ENCODE results near the gene SHLD1.
"Not testable (repeated sequence)": the region's sequence is repeated elsewhere in the genome, so short reads cannot be mapped to it uniquely, and the experiment has no call there.

The SHLD1 gene

DNA sequence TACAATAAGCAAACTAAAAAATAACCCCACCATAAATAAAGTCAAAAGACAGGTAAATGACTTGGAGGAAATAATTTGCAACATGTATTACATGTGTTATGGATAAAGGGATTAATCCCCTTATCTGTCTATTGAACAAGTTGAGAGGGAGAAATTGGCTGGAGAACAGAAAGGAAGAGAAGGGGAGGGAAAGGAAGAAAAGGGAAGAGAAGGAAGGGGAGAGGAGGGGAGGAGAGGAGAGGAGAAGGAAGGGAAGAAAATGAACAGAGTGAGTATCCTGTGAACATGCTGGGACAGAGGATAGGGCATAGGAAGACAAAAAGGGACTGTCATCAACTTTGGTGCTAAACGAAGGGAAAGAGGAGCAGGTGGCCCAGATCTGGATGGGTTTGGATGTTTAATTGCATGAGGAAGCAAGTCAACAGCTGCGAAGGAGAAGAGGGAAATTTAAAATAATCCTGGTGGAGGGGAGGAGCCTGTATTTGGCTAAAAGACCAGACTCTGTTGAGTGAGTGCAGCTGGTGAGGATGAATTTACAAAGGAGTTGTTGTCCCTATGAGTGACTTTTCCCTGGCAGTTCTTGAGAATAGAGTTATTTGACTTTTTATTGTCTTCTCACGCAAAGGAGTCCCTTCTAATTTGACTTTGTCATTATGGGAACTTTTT, 14.2 kb upstream of the SHLD1 start:
- no peak for DNase-seq (ENCODE audit: low read depth in 2 of 2)

DNA sequence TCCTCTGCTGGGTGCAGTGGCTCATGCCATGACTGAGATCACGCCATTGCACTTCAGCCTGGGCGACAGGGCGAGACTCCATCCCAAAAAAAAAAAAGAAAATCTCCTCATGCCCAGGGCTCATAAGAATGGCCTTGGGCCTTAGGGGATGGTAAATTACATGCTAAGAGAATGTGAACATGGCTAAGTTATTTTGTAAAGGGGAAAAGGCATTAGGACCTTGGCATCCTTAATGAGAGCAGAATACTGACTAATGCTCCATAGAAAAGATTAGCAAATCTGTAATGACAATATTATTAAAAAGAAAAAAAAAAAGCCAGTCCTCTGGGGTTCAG, 12.6 kb upstream of the SHLD1 start:
- DNase-seq (ENCODE audit: low read depth in 2 of 2), result no peak

DNA sequence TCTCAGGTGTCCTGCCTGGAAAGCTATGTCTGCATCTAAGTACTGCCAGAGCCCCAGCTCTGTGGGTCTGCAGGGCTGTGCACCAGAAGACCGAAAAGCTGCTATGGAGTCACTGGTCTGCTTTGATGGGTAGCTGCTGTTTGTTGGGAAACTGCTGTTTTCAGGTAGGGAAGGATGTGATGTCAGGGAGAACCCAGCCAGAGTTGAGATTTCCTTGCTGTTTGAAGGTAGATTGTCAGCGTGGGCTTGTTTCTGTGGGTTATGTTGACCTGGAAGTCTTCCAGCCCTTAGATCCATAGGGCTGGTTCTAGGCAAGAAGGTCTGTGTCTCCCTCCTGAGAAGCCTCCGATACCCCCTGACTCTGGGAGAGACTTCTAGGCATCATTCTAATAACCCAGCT, 12.2 kb upstream of the SHLD1 start:
- DNase-seq (ENCODE audit: low read depth in 2 of 2), result no peak

DNA sequence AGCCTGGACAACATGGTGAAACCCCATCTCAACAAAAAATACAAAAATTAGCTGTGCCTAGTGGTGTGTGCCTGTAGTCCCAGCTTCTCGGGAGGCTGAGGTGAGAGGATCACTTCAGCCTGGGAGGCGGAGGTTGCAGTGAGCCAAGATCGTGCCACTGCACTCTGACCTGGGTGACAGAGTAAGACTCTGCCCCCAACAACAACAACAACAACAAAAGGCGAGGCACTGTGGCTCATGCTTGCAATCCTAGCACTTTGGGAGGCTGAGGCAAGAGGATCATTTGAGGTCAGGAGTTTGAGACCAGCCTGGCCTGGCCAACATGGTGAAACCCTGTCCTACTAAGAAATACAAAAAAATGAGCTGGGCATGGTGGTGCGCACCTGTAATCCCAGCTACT, 9.6 kb upstream of the SHLD1 start:
- DNase-seq (ENCODE audit: low read depth in 2 of 2), result not testable (repeated sequence)

DNA sequence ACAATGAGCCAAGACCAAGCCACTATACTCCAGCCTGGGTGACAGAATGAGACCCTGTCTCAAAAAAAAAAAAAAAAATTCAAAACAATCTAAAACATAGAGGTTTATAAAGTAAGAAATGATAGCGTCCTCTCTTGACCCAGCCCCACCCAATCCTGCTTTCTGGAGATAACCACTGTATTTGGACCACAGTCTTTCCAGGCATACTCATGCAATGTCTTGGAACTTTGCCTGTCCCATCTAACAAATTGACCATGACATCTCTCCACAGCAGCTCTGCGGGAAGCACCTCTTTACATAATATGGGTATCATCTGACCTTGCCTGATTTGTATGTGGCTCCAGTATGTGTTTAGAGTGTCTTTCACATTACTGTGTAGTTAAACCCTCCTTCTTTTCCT, 9.1 kb upstream of the SHLD1 start:
- no peak for DNase-seq (ENCODE audit: low read depth in 2 of 2)

GRCh38 chr20:5742041-5742440, 8.2 kb upstream of the SHLD1 start:
- DNase-seq (ENCODE audit: low read depth in 2 of 2), result no peak

DNA sequence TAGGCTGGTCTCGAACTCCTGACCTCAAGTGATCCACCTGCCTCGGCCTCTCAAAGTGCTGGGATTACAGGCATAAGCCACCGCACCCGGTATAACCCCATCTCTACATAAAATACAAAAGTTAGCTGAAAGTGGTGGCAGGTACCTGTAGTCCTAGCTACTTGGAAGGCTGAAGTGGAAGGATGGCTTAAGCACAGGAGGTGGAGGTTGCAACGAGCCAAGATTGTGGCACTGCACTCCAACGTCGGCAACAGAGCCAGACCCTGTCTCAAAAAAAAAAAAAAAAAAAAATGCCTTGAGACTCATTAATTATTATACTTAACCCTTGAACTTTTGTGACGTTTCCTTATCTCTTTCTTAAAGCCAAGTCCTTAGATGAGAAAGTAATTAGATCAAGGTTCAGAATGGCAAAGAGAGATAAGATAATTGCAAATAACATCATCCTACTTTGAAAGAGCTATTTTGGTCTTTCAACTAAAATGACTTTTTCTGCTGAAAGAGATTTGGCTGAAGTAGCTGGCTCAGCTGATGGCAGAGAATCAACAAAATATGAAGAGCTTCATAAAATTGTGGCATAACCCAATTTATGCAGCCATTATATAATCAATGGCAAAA, 4.7 kb upstream of the SHLD1 start:
- no peak for DNase-seq (ENCODE audit: low read depth in 2 of 2)

DNA sequence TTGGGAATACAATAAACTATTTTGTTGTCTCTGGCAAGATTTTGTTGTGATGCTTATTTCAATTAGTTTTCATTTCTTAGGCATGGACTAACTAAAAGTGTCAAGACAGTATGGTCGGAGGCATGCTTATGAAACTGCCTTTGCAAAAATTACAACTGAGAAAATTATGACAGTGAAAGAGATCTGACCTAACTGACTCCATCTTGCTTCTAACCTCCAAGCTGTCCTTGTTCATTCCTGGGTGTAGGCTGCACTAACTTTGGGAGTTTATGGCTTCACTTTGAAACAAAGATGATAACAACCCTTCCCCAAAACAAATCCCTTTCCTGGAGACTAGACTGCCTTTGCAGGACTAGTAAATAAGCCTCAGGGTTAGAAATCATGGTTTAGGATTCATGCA, 4.1 kb upstream of the SHLD1 start:
- no peak for DNase-seq (ENCODE audit: low read depth in 2 of 2)

GRCh38 chr20:5748246-5748645, 2.0 kb upstream of the SHLD1 start:
- DNase-seq (ENCODE audit: low read depth in 2 of 2), result no peak

GRCh38 chr20:5749512-5749951, 669 bp upstream of the SHLD1 start:
- not testable (repeated sequence) for DNase-seq (ENCODE audit: low read depth in 2 of 2)

DNA sequence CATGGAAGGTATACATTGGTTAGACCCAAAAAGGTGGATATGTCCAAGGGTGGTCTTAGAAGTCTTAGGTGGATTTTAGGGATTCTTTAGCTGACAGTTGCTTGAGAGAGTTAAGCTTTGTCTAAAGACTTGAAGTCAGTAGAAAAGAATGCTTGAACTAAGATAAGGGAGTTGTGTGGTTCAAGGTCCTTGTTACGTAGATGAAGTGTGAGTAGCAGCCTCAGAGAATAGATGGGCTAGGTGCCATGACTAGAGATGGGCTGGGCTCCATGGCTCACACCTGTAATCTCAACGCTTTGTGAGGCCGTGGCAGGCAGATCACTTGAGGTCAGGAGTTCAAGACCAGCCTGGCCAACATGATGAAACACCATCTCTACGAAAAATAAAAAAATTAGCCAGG, 1.7 kb downstream of the SHLD1 start:
- no peak for DNase-seq (ENCODE audit: low read depth in 2 of 2)

DNA sequence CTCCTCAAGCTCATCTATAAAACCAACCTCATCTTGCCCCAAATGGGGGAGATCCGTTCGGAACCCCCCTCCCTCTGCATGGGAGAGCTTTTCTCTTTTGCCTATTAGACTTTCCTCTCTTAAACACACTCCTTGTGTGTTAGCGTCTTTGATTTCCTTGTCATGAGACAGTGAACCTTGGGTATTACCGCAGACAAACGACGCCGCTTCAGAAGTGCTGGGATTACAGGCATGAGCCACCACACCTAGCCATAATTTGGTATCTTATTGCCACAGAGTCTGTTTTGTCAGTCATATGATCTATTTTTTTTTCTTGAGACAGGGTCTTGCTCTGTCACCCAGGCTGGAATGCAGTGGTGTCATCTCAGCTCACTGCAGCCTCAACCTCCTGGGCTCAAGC, 3.6 kb downstream of the SHLD1 start:
- no peak for DNase-seq (ENCODE audit: low read depth in 2 of 2)

DNA sequence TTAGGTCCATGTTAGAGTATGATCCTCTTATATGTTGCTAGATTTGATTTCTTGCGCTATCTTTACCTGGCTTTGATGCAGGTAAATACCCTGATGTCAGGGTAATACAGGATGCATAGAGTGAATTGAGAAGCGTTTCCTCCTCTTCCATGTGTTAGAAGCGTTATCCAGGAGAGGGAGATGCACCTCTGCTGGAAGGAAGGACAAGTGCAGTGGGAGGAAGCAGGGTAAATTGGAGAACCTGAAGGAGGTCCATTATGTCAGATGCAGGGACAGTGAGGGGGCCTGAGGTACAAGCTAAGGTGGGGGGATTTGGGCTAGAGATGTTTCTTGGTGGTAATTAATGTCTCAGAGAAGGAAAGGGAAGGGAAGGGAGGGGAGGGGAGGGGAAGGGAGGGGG, 7.7 kb downstream of the SHLD1 start:
- no peak for DNase-seq (ENCODE audit: low read depth in 2 of 2)

- no peak for DNase-seq (ENCODE audit: low read depth in 2 of 2)
Measured at GRCh38 chr20:5766085-5766764, 16.0 kb downstream of the SHLD1 start.

- no peak for DNase-seq (ENCODE audit: low read depth in 2 of 2)
Measured at GRCh38 chr20:5767493-5768098, 17.4 kb downstream of the SHLD1 start.

GRCh38 chr20:5770231-5770986, 20.2 kb downstream of the SHLD1 start:
- no peak for DNase-seq (ENCODE audit: low read depth in 2 of 2)

GRCh38 chr20:5770987-5771318, 20.8 kb downstream of the SHLD1 start:
- no peak for DNase-seq (ENCODE audit: low read depth in 2 of 2)

DNA sequence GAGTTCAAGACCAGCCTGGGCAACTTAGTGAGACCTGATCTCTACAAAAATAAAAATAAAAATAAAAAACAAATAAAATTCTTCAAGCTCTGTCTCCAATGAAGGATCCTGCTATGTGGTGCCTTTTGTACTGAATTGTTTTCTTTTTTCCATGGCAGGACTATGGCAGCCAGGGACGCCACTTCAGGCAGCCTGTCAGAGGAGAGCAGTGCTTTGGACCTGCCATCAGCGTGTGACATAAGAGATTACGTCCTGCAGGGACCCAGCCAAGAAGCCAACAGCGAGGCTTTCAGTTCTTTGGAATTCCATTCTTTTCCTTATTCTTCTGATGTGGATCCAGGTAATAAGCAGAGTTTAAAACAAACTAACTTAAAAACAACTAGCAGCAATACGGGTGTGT, 22.5 kb downstream of the SHLD1 start:
- DNase-seq (ENCODE audit: low read depth in 2 of 2), result no peak

DNA sequence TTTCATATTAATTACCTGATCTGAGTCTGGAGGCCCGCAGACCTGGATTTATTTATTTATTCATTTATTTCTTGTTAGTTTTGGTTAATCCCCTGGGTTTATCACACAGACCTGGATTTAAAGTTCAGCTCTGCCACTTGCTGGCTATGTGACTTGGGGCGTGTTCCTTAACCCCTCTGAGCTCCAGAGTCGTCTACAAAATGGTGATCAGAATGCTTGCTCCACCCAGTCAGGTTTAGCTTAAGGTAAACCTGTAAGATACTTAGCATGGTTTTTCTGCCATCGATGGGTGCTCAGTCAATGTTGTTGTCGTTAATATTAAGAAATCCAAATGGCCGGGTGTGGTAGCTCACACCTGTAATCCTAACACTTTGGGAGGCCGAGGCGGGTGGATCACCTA, 23.4 kb downstream of the SHLD1 start:
- no peak for DNase-seq (ENCODE audit: low read depth in 2 of 2)

DNA sequence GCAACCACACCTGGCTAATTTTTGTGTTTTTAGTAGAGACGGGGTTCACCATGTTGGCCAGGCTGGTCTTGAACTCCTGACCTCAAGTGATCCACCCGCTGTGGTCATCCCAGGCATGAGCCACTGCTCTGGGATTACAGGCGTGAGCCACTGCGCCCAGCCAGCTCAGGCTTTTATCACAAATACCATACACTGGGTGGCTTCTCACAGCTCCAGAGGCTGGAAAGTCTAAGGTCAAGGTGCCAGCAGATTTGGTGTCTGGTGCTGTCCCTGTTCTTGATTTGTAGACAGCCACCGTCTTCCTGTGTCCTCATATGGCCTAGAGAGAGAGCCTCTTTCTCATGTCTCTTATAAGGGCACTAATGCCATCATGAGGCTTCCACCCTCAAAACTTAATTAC, 25.9 kb downstream of the SHLD1 start:
- no peak for DNase-seq (ENCODE audit: low read depth in 2 of 2)

GRCh38 chr20:5779071-5779900, 29.1 kb downstream of the SHLD1 start:
- DNase-seq (ENCODE audit: low read depth in 2 of 2), result no peak

GRCh38 chr20:5780846-5781217, 30.6 kb downstream of the SHLD1 start:
- DNase-seq (ENCODE audit: low read depth in 2 of 2), result no peak

Measured in stimulated activated CD8-positive, alpha-beta memory T cell treated with anti-CD3 and anti-CD28 coated beads, Interleukin-2, amount 100 ng/mL, for 48 hours (primary cell).